ENCODE data around the gene CALCB.

The CALCB gene

DNA sequence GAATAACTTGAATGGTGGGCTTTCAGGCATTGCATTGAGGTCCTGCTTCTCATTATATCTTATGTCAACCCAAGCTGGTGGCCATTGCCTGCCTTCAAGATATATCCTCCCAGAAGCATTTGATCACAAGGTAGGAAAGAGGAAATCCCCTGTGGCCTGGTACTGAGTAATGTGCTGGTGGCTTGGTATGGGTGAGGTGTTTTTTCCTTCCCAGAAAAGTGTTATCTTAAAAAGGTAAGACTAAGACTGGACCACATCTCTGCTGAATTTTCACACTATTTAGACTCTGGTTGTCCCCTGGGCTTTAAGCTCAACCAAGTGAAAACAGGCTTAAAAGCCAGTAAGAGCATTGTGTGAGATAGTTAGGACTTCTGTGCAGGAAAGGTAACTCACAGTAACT lies 45.0 kb downstream of the CALCB start:
- DNase-seq (ENCODE audit: low read depth in 2 of 2) = no peak

DNA sequence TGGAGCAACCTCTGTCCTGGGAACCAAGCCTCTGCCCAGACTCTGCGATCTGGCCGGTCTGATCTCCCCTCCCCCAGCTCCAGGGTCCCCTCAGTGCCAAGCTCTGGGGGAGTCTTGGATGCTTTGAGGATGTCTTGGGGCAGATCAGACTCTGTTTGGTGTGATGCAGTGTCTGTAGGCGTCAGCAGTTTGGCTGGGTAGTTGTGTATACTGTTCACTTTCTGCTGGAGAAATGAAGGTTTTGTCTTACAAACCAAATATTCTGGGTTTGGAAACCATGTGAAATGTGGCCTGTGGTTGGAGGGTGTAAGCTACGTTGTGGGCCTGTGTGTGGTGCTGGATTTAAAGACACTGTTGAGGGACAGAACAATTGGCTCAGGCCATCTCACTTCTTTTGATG lies 46.0 kb downstream of the CALCB start:
- no peak for DNase-seq (ENCODE audit: low read depth in 2 of 2)

DNA sequence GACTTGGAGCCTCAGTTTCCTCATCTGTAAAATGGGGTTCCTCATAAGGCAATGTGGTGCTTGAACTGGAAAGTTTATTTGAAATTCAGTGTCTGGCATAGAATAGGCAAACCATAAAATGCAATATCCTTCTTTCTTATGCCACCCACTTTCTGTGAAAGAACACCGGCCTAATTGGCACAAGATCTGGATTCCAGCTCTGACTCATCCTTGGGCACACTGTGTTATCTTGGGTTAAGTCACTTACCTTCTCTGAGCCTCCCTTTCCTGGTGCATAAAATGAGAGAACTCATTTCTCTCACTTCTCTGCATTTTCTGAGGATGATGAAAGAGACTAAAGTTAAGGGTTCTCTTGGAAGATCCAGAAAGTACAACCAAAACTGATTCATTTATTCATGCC lies 46.4 kb downstream of the CALCB start:
- no peak for DNase-seq (ENCODE audit: low read depth in 2 of 2)

DNA sequence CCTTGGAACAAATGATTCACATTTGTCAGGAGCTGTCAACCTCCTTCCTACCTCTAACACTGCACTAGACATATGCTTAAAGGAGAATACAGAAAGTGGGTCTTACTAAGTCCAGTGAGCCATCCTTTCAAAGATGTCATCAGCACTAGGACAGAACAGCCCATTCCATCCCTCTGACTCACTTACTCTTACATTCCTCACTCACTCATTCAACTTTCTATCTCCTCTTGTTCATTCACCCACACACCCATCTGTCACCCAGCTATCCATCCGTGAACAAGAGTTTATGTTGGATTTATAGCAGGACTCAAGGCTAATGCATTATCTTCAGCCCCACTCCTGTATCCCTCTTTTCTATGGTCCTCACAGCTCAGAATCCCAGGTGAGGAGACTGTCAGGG lies 50.5 kb downstream of the CALCB start:
- no peak for DNase-seq (ENCODE audit: low read depth in 2 of 2)

DNA sequence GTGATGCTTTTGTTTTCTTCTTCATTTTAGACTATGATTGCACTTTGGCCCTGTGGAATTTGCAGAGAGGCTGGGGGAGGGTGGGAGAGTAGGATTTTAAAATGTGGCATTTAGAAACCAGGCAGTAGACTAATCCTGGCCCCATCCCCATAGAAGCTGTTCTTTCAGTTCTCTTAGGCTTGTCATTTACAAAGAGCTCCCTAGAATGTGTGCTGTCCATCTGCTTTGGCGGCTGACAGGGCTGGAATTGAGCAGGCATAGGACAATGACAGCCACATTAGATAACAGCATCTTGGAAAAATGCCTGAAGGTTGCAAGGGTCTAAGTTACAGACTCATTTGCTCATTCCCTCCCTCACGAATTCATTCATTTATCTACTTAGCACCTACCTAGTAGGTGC lies 51.1 kb downstream of the CALCB start:
- DNase-seq (ENCODE audit: low read depth in 2 of 2) = no peak

DNA sequence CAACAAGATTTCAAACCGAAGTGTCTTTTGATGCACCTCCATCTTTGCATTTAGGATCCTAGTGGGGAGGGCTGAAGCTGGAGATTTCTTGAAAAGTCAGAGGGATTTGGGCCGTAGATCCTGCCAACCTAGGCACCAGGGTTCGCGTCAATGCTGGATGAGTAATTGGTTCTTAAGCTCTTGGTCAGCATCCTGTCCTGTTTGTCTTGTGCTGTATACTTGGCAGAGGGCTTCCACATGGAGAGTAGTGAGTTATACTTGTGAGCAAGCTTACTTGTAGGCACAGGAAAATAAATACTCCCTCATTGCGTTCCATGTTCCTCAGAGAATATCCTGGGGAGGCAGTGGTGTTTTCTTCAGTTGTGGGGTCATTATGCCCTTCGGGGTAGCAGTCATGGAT lies 53.9 kb downstream of the CALCB start:
- DNase-seq (ENCODE audit: low read depth in 2 of 2) = no peak

All from stimulated activated CD4-positive, alpha-beta T cell treated with anti-CD3 and anti-CD28 coated beads, Interleukin-1b, Interleukin-23, amount 100 ng/mL, for 1 hour (primary cell).